CD4-positive, alpha-beta memory T cell (primary cell): ENCODE measurements around the gene KCNQ1. TPM values are rescaled to one million over a fixed set of nuclear protein-coding genes. Genes with fewer than 3 reads are reported as not detected.

ENCODE experiments used
- CTCF ChIA-PET: fragments of 350-600 bp; sonication (Branson Sonifier 250); formaldehyde crosslinking; loops from one replicate; lab custom pipeline; 2021; ENCODE audit warnings: inconsistent platforms; ENCODE audit not compliant: partially characterized antibody; lab: Charles Lee
- POLR2A ChIA-PET: fragments of 350-600 bp; sonication (Branson Sonifier 250); formaldehyde crosslinking; loops from one replicate; lab custom pipeline; 2021; ENCODE audit not compliant: partially characterized antibody; lab: Charles Lee
- DNase-seq, 5 donors: peaks; one replicate each; pipeline versions ENCODE4 v3.0.0 to v3.0.0-alpha.2; 2020 to 2022; ENCODE audit warnings: mixed read lengths in 1 of 5
- H3K27ac ChIP-seq: one replicate; pipeline ENCODE4 v1.7.0; 2013; ENCODE audit warnings: low read depth, low read length
- H3K27me3 ChIP-seq: 2 replicates; pipeline ENCODE4 v1.7.0; 2013; ENCODE audit warnings: mild to moderate bottlenecking, low read length, moderate library complexity; ENCODE audit not compliant: insufficient read depth
- H3K36me3 ChIP-seq: 2 replicates; pipeline ENCODE4 v1.7.0; 2013; ENCODE audit warnings: mild to moderate bottlenecking, low read length, moderate library complexity; ENCODE audit not compliant: insufficient read depth
- H3K4me1 ChIP-seq: 2 replicates; pipeline ENCODE4 v1.7.0; 2013; ENCODE audit warnings: mild to moderate bottlenecking, low read length, moderate library complexity; ENCODE audit not compliant: insufficient read depth
- H3K4me3 ChIP-seq, 2 donors: one replicate each; pipeline ENCODE4 v1.7.0; 2013; ENCODE audit warnings: low read length in 2 of 2, mild to moderate bottlenecking in 1 of 2
- H3K9me3 ChIP-seq, 2 donors: one replicate each; pipeline ENCODE4 v1.7.0; 2013; ENCODE audit warnings: low read length in 2 of 2, control low read depth in 1 of 2; ENCODE audit not compliant: control insufficient read depth in 1 of 2
- H3K27ac Mint-ChIP-seq, 7 donors: one replicate each; pipeline ENCODE4 v1.8.0; 2020 to 2021; ENCODE audit warnings: mixed read lengths in 7 of 7, mild to moderate bottlenecking in 6 of 7, inconsistent platforms in 3 of 7, moderate library complexity in 3 of 7
- H3K27me3 Mint-ChIP-seq, 2 donors: one replicate each; pipeline ENCODE4 v1.8.0; 2020 to 2021; ENCODE audit warnings: mixed read lengths in 2 of 2
- H3K36me3 Mint-ChIP-seq, 2 donors: one replicate each; pipeline ENCODE4 v1.8.0; 2020 to 2021; ENCODE audit warnings: mixed read lengths in 2 of 2, inconsistent platforms in 1 of 2, mild to moderate bottlenecking in 1 of 2
- H3K4me1 Mint-ChIP-seq, 4 donors: one replicate each; pipeline ENCODE4 v1.8.0; 2020 to 2021; ENCODE audit warnings: mixed read lengths in 4 of 4, mild to moderate bottlenecking in 1 of 4
- H3K4me3 Mint-ChIP-seq, 8 donors: one replicate each; pipeline ENCODE4 v1.8.0; 2020 to 2021; ENCODE audit warnings: mixed read lengths in 8 of 8, mild to moderate bottlenecking in 7 of 8, moderate library complexity in 6 of 8, inconsistent platforms in 3 of 8
- H3K9me3 Mint-ChIP-seq, 8 donors: one replicate each; pipeline ENCODE4 v1.8.0; 2020 to 2021; ENCODE audit warnings: mixed read lengths in 8 of 8, mild to moderate bottlenecking in 5 of 8, inconsistent platforms in 3 of 8, moderate library complexity in 1 of 8
- intact Hi-C: fragments of 100-400 bp; cut with micrococcal nuclease; formaldehyde crosslinking; loops from one replicate; pipeline ENCODE4 v1.15.1; 2023
- polyA plus RNA-seq, 2 donors: library from polyadenylated mRNA; unstranded; fragments of 300-500 nt; fragmentation: Illumina TruSeq; gene quantifications; one replicate each; pipeline ENCODE4 v1.2.3, GENCODE V29; 2021
- total RNA-seq, 2 experiments: library from RNA; stranded (reverse); gene quantifications; one replicate each; pipeline ENCODE4 v1.2.3, GENCODE V29; 2021

KCNQ1 gene
- total and polyA plus RNA-seq, 4 experiments from 2014 or later = 5.4 to 21.7 (median 21.5) TPM

DNA sequence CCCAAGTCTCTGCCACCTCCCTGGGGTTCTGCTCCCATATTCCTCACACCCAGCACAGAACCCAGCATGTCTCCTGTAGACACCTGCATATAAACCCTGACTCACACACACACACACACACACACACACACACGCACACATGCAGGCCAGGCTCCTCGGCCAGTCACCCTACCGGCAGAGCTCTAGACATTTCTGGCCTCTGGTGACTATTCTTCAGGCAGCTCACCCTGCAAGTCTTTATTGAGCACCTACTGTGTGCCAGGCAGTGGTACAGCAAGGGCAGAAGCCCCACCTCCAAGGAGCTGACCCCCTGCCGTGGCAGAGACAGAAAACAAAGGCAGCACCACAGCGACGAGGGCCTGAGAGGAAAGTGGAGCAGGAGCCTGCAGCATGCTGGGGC lies 390.5 kb downstream of the KCNQ1 start:
- no peaks in the 10 kb centered on the region for H3K36me3 Mint-ChIP-seq
- ChIA-PET CTCF (no interaction called here), POLR2A (no interaction called here)
- Histone ChIP-seq H3K9me3 (no peaks in the 10 kb centered on the region), H3K4me1 (no peaks in the 10 kb centered on the region), H3K36me3 (no peaks in the 10 kb centered on the region), H3K4me3 (no peak overlapping the region), H3K27me3 (no peaks in the 10 kb centered on the region), H3K27ac (no peak overlapping the region)
- H3K9me3 Mint-ChIP-seq = no peaks in the 10 kb centered on the region
- no peaks in the 10 kb centered on the region for H3K27me3 Mint-ChIP-seq
- intact Hi-C loops = no loop called here
- peaks cover 2 to 5% (median 3%) of the 10 kb centered on the region in 4 donors for H3K4me1 Mint-ChIP-seq
- H3K27ac Mint-ChIP-seq = peak overlapping the region in 2 of 7 donors; percentile 50 to 52
- H3K4me3 Mint-ChIP-seq = no peak overlapping the region
- no peak for DNase-seq

DNA sequence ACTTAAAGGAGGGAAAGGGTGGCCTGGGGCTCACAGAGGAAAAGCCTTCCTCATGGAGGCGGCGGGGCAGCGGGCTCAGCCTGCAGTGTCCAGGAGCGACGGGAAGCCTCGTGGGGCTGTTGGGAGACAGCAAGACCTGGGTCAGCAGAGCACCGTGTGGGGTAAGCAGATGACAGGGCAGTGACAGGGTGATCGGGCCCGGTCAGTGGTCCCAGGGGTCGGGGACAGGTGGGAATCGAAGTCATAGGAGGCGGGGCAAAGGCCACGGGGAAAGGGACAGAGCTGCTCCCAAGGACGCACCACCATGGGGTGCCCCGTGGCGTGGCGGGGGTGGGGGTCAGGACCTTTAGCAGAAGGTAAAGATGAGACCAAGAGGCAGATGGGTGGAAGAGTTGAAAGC lies 390.9 kb downstream of the KCNQ1 start:
- CTCF ChIA-PET = no interaction called here
- no peak overlapping the region for H3K4me3 ChIP-seq
- no peak overlapping the region for H3K27ac ChIP-seq

DNA sequence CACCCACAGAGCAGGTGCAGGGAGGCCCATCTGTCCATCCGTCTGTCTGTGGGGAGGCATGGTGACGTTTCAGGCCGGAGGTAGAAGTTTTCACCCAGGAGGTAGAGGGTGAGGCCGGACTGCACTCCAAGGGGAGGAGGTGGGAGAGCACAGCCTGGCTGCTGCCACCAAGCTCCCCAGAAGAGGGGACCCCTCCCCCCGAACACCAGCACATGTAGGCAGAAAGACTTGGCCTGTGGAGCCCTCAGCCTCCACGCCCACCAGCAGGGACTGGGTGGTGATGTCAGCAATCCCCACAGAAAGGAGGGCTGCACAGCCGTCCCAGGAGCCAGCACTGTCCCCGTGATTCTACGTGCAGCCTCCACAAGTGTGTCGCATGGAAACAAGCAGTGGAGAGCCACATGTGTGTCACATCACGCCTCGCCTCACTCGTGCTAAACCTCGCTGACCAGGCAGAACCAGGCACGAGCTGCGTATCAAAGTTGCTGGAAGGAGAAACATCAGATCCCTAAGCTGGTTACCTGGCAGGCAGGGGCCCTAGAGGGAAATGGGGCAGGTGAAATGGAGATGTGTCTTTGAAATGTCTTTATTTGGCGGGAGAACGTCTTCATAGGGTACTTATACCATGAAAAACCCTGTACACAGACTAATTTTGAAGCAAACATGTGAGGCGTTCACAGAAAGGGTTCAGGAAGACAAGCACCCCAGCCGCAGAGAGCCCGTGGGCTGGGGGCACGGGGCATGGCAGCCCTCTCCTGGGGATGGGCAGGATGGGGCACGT lies 391.7 kb downstream of the KCNQ1 start:
- no peaks in the 10 kb centered on the region for H3K27me3 Mint-ChIP-seq
- CTCF ChIA-PET = no interaction called here
- Histone ChIP-seq H3K27me3 (no peaks in the 10 kb centered on the region), H3K27ac (no peak overlapping the region), H3K9me3 (no peaks in the 10 kb centered on the region), H3K4me3 (no peak overlapping the region), H3K36me3 (no peaks in the 10 kb centered on the region), H3K4me1 (no peaks in the 10 kb centered on the region)
- H3K36me3 Mint-ChIP-seq = no peaks in the 10 kb centered on the region
- H3K4me3 Mint-ChIP-seq = no peak overlapping the region
- intact Hi-C loops = no loop called here
- DNase-seq = peak in 1 of 5 donors; percentile 12
- POLR2A ChIA-PET = no interaction called here
- H3K4me1 Mint-ChIP-seq = peaks cover 2 to 10% (median 4%) of the 10 kb centered on the region in 4 donors
- H3K9me3 Mint-ChIP-seq = peaks cover 0 to 1% (median 0%) of the 10 kb centered on the region in 8 donors
- no peak overlapping the region for H3K27ac Mint-ChIP-seq

More for the DNA sequence above, 390.9 kb downstream of the KCNQ1 start:
- peaks cover 2 to 5% (median 4%) of the 10 kb centered on the region in 4 donors for H3K4me1 Mint-ChIP-seq
- no peaks in the 10 kb centered on the region for H3K9me3 Mint-ChIP-seq
- H3K36me3 Mint-ChIP-seq = no peaks in the 10 kb centered on the region
- peak overlapping the region in 1 of 7 donors; percentile 53 for H3K27ac Mint-ChIP-seq
- DNase-seq = peak in 1 of 5 donors; percentile 2
- Histone ChIP-seq H3K36me3 (no peaks in the 10 kb centered on the region), H3K4me1 (no peaks in the 10 kb centered on the region), H3K9me3 (no peaks in the 10 kb centered on the region), H3K27me3 (no peaks in the 10 kb centered on the region)
- POLR2A ChIA-PET = no interaction called here
- no peak overlapping the region for H3K4me3 Mint-ChIP-seq
- intact Hi-C loops = no loop called here
- H3K27me3 Mint-ChIP-seq = no peaks in the 10 kb centered on the region

DNA sequence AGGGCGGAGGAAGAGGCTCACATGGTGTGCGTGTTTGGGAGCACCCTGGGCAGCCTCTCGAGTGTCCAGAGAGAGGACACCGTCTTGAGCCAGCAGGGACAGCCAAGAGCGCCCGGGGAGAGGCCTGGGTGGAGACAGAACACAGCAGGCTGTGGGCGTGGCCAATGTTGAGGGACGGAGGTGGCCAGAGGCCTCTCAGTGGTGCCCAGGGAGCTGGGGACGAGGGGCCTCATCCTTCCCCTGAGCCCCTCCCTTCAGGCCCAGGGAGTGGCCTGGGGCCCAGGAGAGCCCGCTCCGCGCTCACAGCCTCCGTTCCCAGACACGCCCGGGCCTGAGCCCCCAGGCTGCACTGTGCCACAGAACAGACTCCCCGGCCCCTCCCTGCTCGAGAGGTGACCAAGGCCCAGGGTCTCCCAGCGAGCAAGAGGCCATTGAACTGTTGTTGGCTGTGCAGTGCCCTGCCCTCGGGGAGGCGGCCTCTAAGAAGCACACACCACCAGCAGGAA lies 392.3 kb downstream of the KCNQ1 start:
- H3K36me3 ChIP-seq = no peaks in the 10 kb centered on the region
- no peaks in the 10 kb centered on the region for H3K4me1 ChIP-seq
- H3K4me3 ChIP-seq = no peak overlapping the region
- ChIA-PET POLR2A (no interaction called here), CTCF (no interaction called here)
- Mint-ChIP-seq H3K4me1 (peaks cover 2 to 10% (median 4%) of the 10 kb centered on the region in 4 donors), H3K9me3 (peaks cover 0 to 1% (median 0%) of the 10 kb centered on the region in 8 donors), H3K27me3 (no peaks in the 10 kb centered on the region), H3K27ac (no peak overlapping the region), H3K36me3 (no peaks in the 10 kb centered on the region), H3K4me3 (no peak overlapping the region)
- H3K9me3 ChIP-seq = no peaks in the 10 kb centered on the region
- intact Hi-C loops = no loop called here
- H3K27me3 ChIP-seq = no peaks in the 10 kb centered on the region
- H3K27ac ChIP-seq = no peak overlapping the region
- DNase-seq = peak in 1 of 5 donors; percentile 19

DNA sequence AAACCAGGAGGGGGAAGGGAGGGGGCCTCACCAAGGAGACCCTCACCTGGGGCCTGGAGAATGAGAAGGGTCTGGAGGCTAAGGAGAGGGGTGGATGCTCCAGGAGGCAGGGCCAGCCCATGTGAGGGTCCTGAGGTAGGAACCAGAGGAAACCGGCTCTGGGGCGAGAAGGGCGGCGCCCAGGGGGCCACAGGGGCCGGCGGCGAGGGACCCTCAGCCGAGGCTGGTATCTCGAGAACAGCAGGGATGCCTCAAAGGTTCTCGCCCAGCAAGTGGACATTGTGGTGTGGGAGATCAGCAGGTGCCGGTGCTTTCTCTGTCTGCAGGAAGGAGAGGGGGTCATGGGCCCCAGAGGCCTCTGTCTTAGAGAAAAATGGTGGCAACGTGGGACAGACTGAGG lies 392.8 kb downstream of the KCNQ1 start:
- CTCF ChIA-PET = no interaction called here
- intact Hi-C loops = no loop called here
- no peak overlapping the region for H3K27ac Mint-ChIP-seq

DNA sequence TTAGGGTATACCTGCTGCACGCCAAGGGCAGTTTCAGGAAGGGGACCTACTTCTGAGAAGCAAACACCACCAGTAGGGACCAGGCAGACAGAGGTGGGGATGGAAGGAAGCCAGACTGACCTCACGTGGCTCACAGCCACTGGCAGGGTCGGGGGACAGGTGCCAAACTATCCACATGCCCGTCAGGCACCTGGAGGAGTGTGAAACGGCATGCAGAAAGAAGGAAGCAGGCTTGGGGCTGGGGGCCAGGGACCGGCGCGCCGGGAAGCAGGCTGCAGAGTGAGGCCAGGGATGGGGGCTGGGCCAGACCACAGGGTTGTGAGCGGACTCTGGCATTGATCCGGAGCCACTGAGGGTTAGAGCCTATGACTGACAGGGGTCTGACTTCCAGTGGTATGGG lies 393.3 kb downstream of the KCNQ1 start:
- CTCF ChIA-PET = no interaction called here
- Mint-ChIP-seq H3K36me3 (no peaks in the 10 kb centered on the region), H3K9me3 (peaks cover 0 to 1% (median 0%) of the 10 kb centered on the region in 8 donors), H3K4me3 (no peak overlapping the region), H3K27me3 (no peaks in the 10 kb centered on the region), H3K4me1 (peaks cover 2 to 14% (median 4%) of the 10 kb centered on the region in 4 donors), H3K27ac (no peak overlapping the region)
- POLR2A ChIA-PET = no interaction called here
- H3K9me3 ChIP-seq = no peaks in the 10 kb centered on the region
- no peaks in the 10 kb centered on the region for H3K36me3 ChIP-seq
- no peak overlapping the region for H3K27ac ChIP-seq
- no peaks in the 10 kb centered on the region for H3K27me3 ChIP-seq
- H3K4me1 ChIP-seq = no peaks in the 10 kb centered on the region
- DNase-seq = peak in 1 of 5 donors; percentile 23
- intact Hi-C loops = no loop called here
- H3K4me3 ChIP-seq = no peak overlapping the region

More for the DNA sequence above, 392.8 kb downstream of the KCNQ1 start:
- H3K9me3 ChIP-seq = no peaks in the 10 kb centered on the region
- no peak overlapping the region for H3K4me3 Mint-ChIP-seq
- H3K9me3 Mint-ChIP-seq = peaks cover 0 to 1% (median 0%) of the 10 kb centered on the region in 8 donors
- no peak overlapping the region for H3K27ac ChIP-seq
- no peaks in the 10 kb centered on the region for H3K36me3 Mint-ChIP-seq
- H3K36me3 ChIP-seq = no peaks in the 10 kb centered on the region
- DNase-seq = peak in 1 of 5 donors; percentile 29
- no peaks in the 10 kb centered on the region for H3K27me3 ChIP-seq
- H3K27me3 Mint-ChIP-seq = no peaks in the 10 kb centered on the region
- H3K4me1 ChIP-seq = no peaks in the 10 kb centered on the region
- POLR2A ChIA-PET = no interaction called here
- H3K4me1 Mint-ChIP-seq = peaks cover 2 to 10% (median 4%) of the 10 kb centered on the region in 4 donors
- no peak overlapping the region for H3K4me3 ChIP-seq

DNA sequence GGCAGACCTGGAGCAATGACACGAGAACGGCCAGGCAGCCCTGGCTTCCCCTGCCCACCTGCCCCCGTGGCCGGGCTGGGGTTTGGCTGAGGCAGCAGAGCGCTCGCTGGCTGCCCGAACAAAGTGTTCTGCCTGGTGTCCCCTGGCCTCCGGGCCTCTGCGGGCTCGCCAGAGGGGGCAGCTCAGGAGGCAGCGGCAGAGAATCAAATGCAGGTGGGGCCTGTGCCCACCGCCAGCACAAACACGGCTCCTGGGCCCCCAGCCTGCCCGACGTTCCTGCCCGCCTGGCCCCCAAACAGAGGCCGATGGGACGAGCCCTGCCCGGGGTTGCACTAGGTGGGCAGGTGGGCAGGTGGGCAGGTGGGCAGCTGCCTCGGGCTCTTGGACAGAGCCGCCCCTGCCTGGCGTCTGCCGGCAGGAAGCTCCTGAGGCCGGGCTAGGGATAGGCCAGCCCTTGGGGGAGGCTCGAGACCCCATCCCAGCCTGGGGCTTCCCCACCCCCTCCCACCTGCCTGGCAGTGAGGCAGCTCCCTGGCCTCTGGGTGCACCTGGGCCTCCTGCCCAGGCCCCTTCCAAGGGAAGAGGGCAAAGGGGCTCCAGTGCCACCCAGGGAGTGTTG lies 394.0 kb downstream of the KCNQ1 start:
- no peak overlapping the region for H3K4me3 Mint-ChIP-seq
- no peaks in the 10 kb centered on the region for H3K27me3 Mint-ChIP-seq
- ChIA-PET CTCF (no interaction called here), POLR2A (no interaction called here)
- no peak overlapping the region for H3K27ac Mint-ChIP-seq
- Histone ChIP-seq H3K9me3 (no peaks in the 10 kb centered on the region), H3K27me3 (no peaks in the 10 kb centered on the region), H3K27ac (no peak overlapping the region), H3K4me3 (no peak overlapping the region), H3K36me3 (no peaks in the 10 kb centered on the region), H3K4me1 (no peaks in the 10 kb centered on the region)
- H3K9me3 Mint-ChIP-seq = peaks cover 0 to 1% (median 0%) of the 10 kb centered on the region in 8 donors
- H3K36me3 Mint-ChIP-seq = no peaks in the 10 kb centered on the region
- intact Hi-C loops = no loop called here
- H3K4me1 Mint-ChIP-seq = peaks cover 2 to 17% (median 4%) of the 10 kb centered on the region in 4 donors
- DNase-seq = no peak
